Prostate gland (tissue), 2 donors: Measurements from ENCODE around the gene STAT2. TPM values are rescaled to one million over a fixed set of nuclear protein-coding genes. Genes with fewer than 3 reads are reported as not detected.
"Not testable (repeated sequence)": the region's sequence is repeated elsewhere in the genome, so short reads cannot be mapped to it uniquely, and the experiment has no call there.

ENCODE experiments used
- DNase-seq: peaks from one replicate; pipeline ENCODE4 v3.0.0-alpha.2; 2019; ENCODE audit warnings: low spot score
- H3K27ac ChIP-seq, 2 donors: fragments of 200-600 bp; sonication (generic); 2 replicates each; pipeline ENCODE4 v1.5.1; 2017 to 2019
- H3K27me3 ChIP-seq: fragments of 200-600 bp; sonication (generic); replicated peaks from 2 replicates; pipeline ENCODE4 v1.5.1; 2019; ENCODE audit not compliant: insufficient read depth
- H3K36me3 ChIP-seq, 2 donors: fragments of 200-600 bp; sonication (generic); 1 replicate in 1 of 2; 2 replicates in 1 of 2; pipeline versions ENCODE4 v1.5.1 to v1.8.1; 2017 to 2019
- H3K4me1 ChIP-seq: fragments of 200-600 bp; sonication (generic); replicated peaks from 2 replicates; pipeline ENCODE4 v1.5.1; 2019
- H3K4me3 ChIP-seq, 2 donors: fragments of 200-600 bp; sonication (generic); 2 replicates each; pipeline ENCODE4 v1.5.1; 2017 to 2019
- H3K9me3 ChIP-seq: fragments of 200-600 bp; sonication (generic); 2 replicates; pipeline ENCODE4 v1.5.1; 2017
- CTCF ChIP-seq, 4 experiments: fragments of 200-600 bp in 2 of 4; fragments of 450-650 bp in 2 of 4; sonication (generic) in 2 of 4; IDR thresholded peaks; 1 replicate in 3 of 4; 2 replicates in 1 of 4; pipeline ENCODE4 v1.5.1; 2016 to 2019; ENCODE audit warnings: antibody characterized with exemption in 4 of 4, mild to moderate bottlenecking in 2 of 4, moderate library complexity in 2 of 4
- POLR2A ChIP-seq: fragments of 450-650 bp; IDR thresholded peaks from one replicate; pipeline ENCODE4 v1.6.1; 2016; ENCODE audit warnings: antibody characterized with exemption, mild to moderate bottlenecking
- POLR2AphosphoS5 ChIP-seq: sonication (generic); formaldehyde crosslinking; IDR thresholded peaks from one replicate; pipeline ENCODE4 v1.6.1; 2017; ENCODE audit warnings: antibody characterized with exemption
- WGBS: methylation state at CpG from one replicate; pipeline ENCODE4 v1.1.5; 2018; 5-methylcytosine and 5-hydroxymethylcytosine counted together
- intact Hi-C: fragments of 100-400 bp; cut with DNase I; formaldehyde crosslinking; loops from one replicate; pipeline ENCODE4 v1.14.2; 2022
- total RNA-seq, 2 donors: library from RNA; depleted of rRNA; stranded (reverse); fragments of >200 nt; gene quantifications; one replicate each; pipeline ENCODE4 v1.1.0, GENCODE V29; 2016

STAT2 gene
- total RNA-seq, 2 donors from 2014 or later = 99.8 to 128 TPM

GRCh38 chr12:56339158-56339422 lies 20.8 kb downstream of the STAT2 start:
- Histone ChIP-seq H3K27ac (no peak overlapping the region), H3K36me3 (peaks cover 5 to 8% of the 10 kb centered on the region in 2 donors), H3K27me3 (no peaks in the 10 kb centered on the region), H3K4me1 (no peaks in the 10 kb centered on the region), H3K4me3 (no peak overlapping the region), H3K9me3 (no peaks in the 10 kb centered on the region)
- no peak for TF ChIP-seq POLR2AphosphoS5
- TF ChIP-seq POLR2A = no peak
- no peak for TF ChIP-seq CTCF (IDR thresholded peaks at IDR 0.05)
- WGBS = 91% methylated on average over 1 of the region's 1 CpG
- DNase-seq = no peak
- intact Hi-C loops = no loop called here

GRCh38 chr12:56338308-56339157 lies 21.4 kb downstream of the STAT2 start, which contains the start of gene IL23A:
Gene IL23A, plus strand, starts transcription at chr12:56338884. Its CDS starts 161 bp downstream, at chr12:56339045.
- Histone ChIP-seq H3K27me3 (no peaks in the 10 kb centered on the region), H3K4me3 (no peak within 1 kb of the TSS), H3K9me3 (no peaks in the 10 kb centered on the region), H3K36me3 (peaks cover 3 to 5% of the 10 kb centered on the region in 2 donors), H3K27ac (no peak within 1 kb of the TSS), H3K4me1 (no peaks in the 10 kb centered on the region)
- intact Hi-C loops = no loop called here
- no peak for DNase-seq
- no peak for TF ChIP-seq POLR2AphosphoS5
- TF ChIP-seq POLR2A = peak; percentile 12
- TF ChIP-seq CTCF (IDR thresholded peaks at IDR 0.05) = no peak
- WGBS = 31% methylated on average over 9 of the region's 9 CpGs

GRCh38 chr12:56337753-56338251 lies 22.1 kb downstream of the STAT2 start:
- H3K27ac ChIP-seq = no peak overlapping the region
- H3K4me3 ChIP-seq = no peak overlapping the region
- H3K9me3 ChIP-seq = no peaks in the 10 kb centered on the region
- H3K36me3 ChIP-seq = peaks cover 0 to 1% of the 10 kb centered on the region in 2 donors
- DNase-seq = no peak
- H3K4me1 ChIP-seq = no peaks in the 10 kb centered on the region
- TF ChIP-seq CTCF (IDR thresholded peaks at IDR 0.05) (no peak), POLR2A (no peak), POLR2AphosphoS5 (no peak)
- 86% methylated on average over 8 of the region's 8 CpGs for WGBS
- intact Hi-C loops = no loop called here
- H3K27me3 ChIP-seq = no peaks in the 10 kb centered on the region

- TF ChIP-seq POLR2AphosphoS5 (no peak), POLR2A (no peak), CTCF (IDR thresholded peaks at IDR 0.05) (no peak)
- no peaks in the 10 kb centered on the region for H3K9me3 ChIP-seq
- no peak overlapping the region for H3K27ac ChIP-seq
- DNase-seq = no peak
- no peaks in the 10 kb centered on the region for H3K4me1 ChIP-seq
- H3K36me3 ChIP-seq = no peaks in the 10 kb centered on the region
- H3K4me3 ChIP-seq = no peak overlapping the region
- no peaks in the 10 kb centered on the region for H3K27me3 ChIP-seq
- intact Hi-C loops = no loop called here
- 76% methylated on average over 9 of the region's 9 CpGs for WGBS
These were observed 23.3 kb downstream of the STAT2 start for GRCh38 chr12:56336361-56337167.

GRCh38 chr12:56335527-56335926 lies 24.4 kb downstream of the STAT2 start:
- WGBS = 96% methylated on average over 8 of the region's 8 CpGs
- H3K4me3 ChIP-seq, H3K9me3 ChIP-seq, H3K36me3 ChIP-seq, H3K27me3 ChIP-seq, intact Hi-C loops, H3K4me1 ChIP-seq, DNase-seq, H3K27ac ChIP-seq: not testable (repeated sequence)
